Endothelial cell of umbilical vein (primary cell): ENCODE results near the gene ST3GAL5. TPM values are rescaled to one million over a fixed set of nuclear protein-coding genes. Genes with fewer than 3 reads are reported as not detected.
"Not testable (repeated sequence)": the region's sequence is repeated elsewhere in the genome, so short reads cannot be mapped to it uniquely, and the experiment has no call there.

Source experiments
- BruUV-seq: library from RNA; stranded (reverse); fragments of 400-500 nt; replicated peaks from 2 replicates; lab custom pipeline; 2021; lab: Mats Ljungman, UMichigan
- CTCF ChIA-PET: fragments of 300-600, 350-600 bp; sonication (Branson Sonifier 250); formaldehyde crosslinking; loops from one replicate; lab custom pipeline; 2021; ENCODE audit warnings: antibody characterized with exemption, inconsistent platforms; lab: Charles Lee
- POLR2A ChIA-PET: fragments of 300-600, 350-600 bp; sonication (Branson Sonifier 250); formaldehyde crosslinking; loops from one replicate; lab custom pipeline; 2021; ENCODE audit warnings: antibody characterized with exemption, inconsistent platforms; lab: Charles Lee
- DNase-seq: peaks from one replicate; pipeline ENCODE4 v3.0.0-alpha.2; 2011; ENCODE audit warnings: low read depth, low spot score
- FAIRE-seq: peaks from 2 replicates; lab custom pipeline; 2011; peaks lifted over from hg19 to GRCh38; lab: Jason Lieb, UNC
- H2AFZ ChIP-seq: 2 replicates; pipeline ENCODE4 v1.6.0; 2012; ENCODE audit warnings: low read depth, low read length, control low read depth, inconsistent platforms
- H3K27ac ChIP-seq: 2 replicates; pipeline ENCODE4 v1.5.1; 2011; ENCODE audit warnings: low read depth, mild to moderate bottlenecking, control low read depth, low read length, moderate library complexity; ENCODE audit not compliant: insufficient read depth
- H3K27me3 ChIP-seq, 2 experiments: 2 replicates each; pipeline versions ENCODE4 v1.6.0 to v1.6.1; 2011; ENCODE audit warnings: low read length in 2 of 2, mixed read lengths in 1 of 2; ENCODE audit not compliant: control insufficient read depth in 2 of 2, insufficient read depth in 2 of 2
- H3K36me3 ChIP-seq, 2 experiments: 2 replicates in 1 of 2; 3 replicates in 1 of 2; pipeline ENCODE4 v1.5.1; 2011; ENCODE audit warnings: low read length in 2 of 2, mild to moderate bottlenecking in 1 of 2, moderate library complexity in 1 of 2; ENCODE audit not compliant: control insufficient read depth in 2 of 2, insufficient read depth in 2 of 2; ENCODE audit errors: extremely low read depth in 1 of 2
- H3K4me1 ChIP-seq: 3 replicates; pipeline ENCODE4 v1.5.1; 2011; ENCODE audit warnings: mild to moderate bottlenecking, low read length; ENCODE audit not compliant: control insufficient read depth, insufficient read depth; ENCODE audit errors: extremely low read depth
- H3K4me2 ChIP-seq: 2 replicates; pipeline ENCODE4 v1.6.1; 2011; ENCODE audit warnings: low read length, control low read depth, mixed read lengths; ENCODE audit not compliant: insufficient read depth
- H3K4me3 ChIP-seq, 3 experiments: fragments of 200-600 bp in 1 of 3; sonication (generic), shearing (Covaris generic) in 1 of 3; replicated peaks in 1 of 3; 2 replicates each; pipeline ENCODE4 v1.5.1; 2011 to 2016; ENCODE audit warnings: control low read depth in 3 of 3, low read length in 3 of 3, mild to moderate bottlenecking in 2 of 3, inconsistent platforms in 1 of 3, low read depth in 1 of 3, moderate library complexity in 1 of 3; ENCODE audit not compliant: insufficient read depth in 1 of 3
- H3K79me2 ChIP-seq: 2 replicates; pipeline ENCODE4 v1.6.0; 2012; ENCODE audit warnings: low read length, inconsistent platforms; ENCODE audit not compliant: control insufficient read depth, insufficient read depth
- H3K9ac ChIP-seq: replicated peaks from 2 replicates; pipeline ENCODE3; 2011; ENCODE audit warnings: low read length, control low read depth; ENCODE audit not compliant: insufficient read depth; ENCODE audit errors: extremely low read depth
- H3K9me1 ChIP-seq: replicated peaks from 3 replicates; pipeline ENCODE4 v1.6.0; 2011; ENCODE audit warnings: mild to moderate bottlenecking, low read length; ENCODE audit not compliant: control insufficient read depth, insufficient read depth; ENCODE audit errors: extremely low read depth
- H3K9me3 ChIP-seq: replicated peaks from 2 replicates; pipeline ENCODE4 v1.5.1; 2012; ENCODE audit warnings: low read length, inconsistent platforms; ENCODE audit not compliant: control insufficient read depth, insufficient read depth
- H4K20me1 ChIP-seq: replicated peaks from 2 replicates; pipeline ENCODE3; 2011; ENCODE audit warnings: mild to moderate bottlenecking, low read length; ENCODE audit not compliant: control insufficient read depth, insufficient read depth; ENCODE audit errors: extremely low read depth
- EZH2 ChIP-seq: IDR thresholded peaks from 2 replicates; pipeline ENCODE4 v1.6.1; 2012; ENCODE audit warnings: borderline replicate concordance, low read depth, mild to moderate bottlenecking, moderate library complexity, low read length, inconsistent platforms; ENCODE audit not compliant: severe bottlenecking
- FOS ChIP-seq: IDR thresholded peaks from 2 replicates; pipeline ENCODE4 v1.6.1; 2011; ENCODE audit warnings: mild to moderate bottlenecking, low read length, moderate library complexity, borderline replicate concordance; ENCODE audit not compliant: insufficient read depth
- GATA2 ChIP-seq: IDR thresholded peaks from 2 replicates; pipeline ENCODE4 v1.7.0; 2011; ENCODE audit warnings: low read depth, mild to moderate bottlenecking, moderate library complexity, mixed read lengths, low read length; ENCODE audit not compliant: insufficient read length, insufficient read depth
- JUN ChIP-seq: IDR thresholded peaks from 2 replicates; pipeline ENCODE4 v1.6.1; 2011; ENCODE audit warnings: borderline replicate concordance, low read depth; ENCODE audit not compliant: insufficient read length, insufficient read depth
- MYC ChIP-seq: IDR thresholded peaks from one replicate; pipeline ENCODE4 v1.6.1; 2011; ENCODE audit warnings: mild to moderate bottlenecking, low read depth, low read length
- POLR2A ChIP-seq: IDR thresholded peaks from 2 replicates; pipeline ENCODE4 v1.6.1; 2012; ENCODE audit warnings: low read depth, mild to moderate bottlenecking, control low read depth, low read length
- POLR2AphosphoS5 ChIP-seq: IDR thresholded peaks from 2 replicates; pipeline ENCODE4 v1.6.1; 2012; ENCODE audit warnings: low read depth, mild to moderate bottlenecking, control low read depth, low read length, moderate library complexity; ENCODE audit not compliant: insufficient read depth
- dilution Hi-C: fragments of 300-500 bp; cut with MboI; formaldehyde crosslinking; loops from one replicate; pipeline ENCODE4 v1.15.0; 2019; ENCODE audit warnings: low sequenced_read_pairs; ENCODE audit not compliant: extremely low pct_ligation_motif_present
- intact Hi-C: fragments of 100-400 bp; cut with micrococcal nuclease; formaldehyde crosslinking; loops from one replicate; pipeline ENCODE4 v1.10.0; 2022
- polyA plus RNA-seq, 4 experiments: library from polyadenylated mRNA; depleted of rRNA in 3 of 4; stranded (reverse) in 3 of 4; unstranded in 1 of 4; fragments of >200 nt; gene quantifications; 2 replicates each; pipeline versions ENCODE4 v1.2.1 to v1.2.3, GENCODE V29; 2011 to 2012; ENCODE audit warnings: missing spikeins in 1 of 4
- total RNA-seq: library from RNA; stranded (reverse); gene quantifications from 2 replicates; pipeline ENCODE4 v1.2.3, GENCODE V29; 2021
- TF ChIP-seq, protein P1 (sequence below): IDR thresholded peaks from 2 replicates; pipeline ENCODE4 v1.6.1; 2011; ENCODE audit not compliant: insufficient read depth, insufficient read length
- TF ChIP-seq, protein P2 (sequence below), 2 donors: IDR thresholded peaks; 1 replicate in 1 of 2; 2 replicates in 1 of 2; pipeline ENCODE4 v1.5.1; 2011; ENCODE audit warnings: low read length in 2 of 2, mild to moderate bottlenecking in 2 of 2, moderate library complexity in 2 of 2, control low read depth in 1 of 2, inconsistent platforms in 1 of 2, low read depth in 1 of 2; ENCODE audit not compliant: insufficient read depth in 1 of 2; ENCODE audit errors: extremely low read depth in 1 of 2

The ST3GAL5 gene
- total and polyA plus RNA-seq, 2 donors (not counting 3 experiments of a cell fraction or from before 2014, with no cell fraction given): 9.5 to 16.0 TPM

DNA sequence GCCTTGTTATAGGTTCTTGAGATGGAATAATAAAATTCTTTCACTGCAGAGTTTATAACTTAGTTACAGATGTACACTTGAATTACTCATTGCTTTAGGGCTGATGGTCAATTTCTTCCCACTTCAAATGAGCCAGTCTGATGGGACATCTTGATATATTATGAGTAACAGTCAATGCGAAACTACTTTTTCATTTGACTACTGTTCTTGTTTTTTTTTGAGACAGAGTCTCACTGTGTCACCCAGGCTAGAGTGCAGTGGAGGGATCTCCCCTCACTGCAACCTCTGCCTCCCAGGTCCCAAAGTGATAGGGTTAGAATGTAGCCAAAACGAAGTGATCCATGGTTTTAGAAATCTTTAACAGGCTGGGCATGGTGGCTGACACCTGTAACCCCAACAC is 57.1 kb downstream of the ST3GAL5 start:
- H3K4me2 ChIP-seq: no peak overlapping the region
- no peak overlapping the region for H3K9ac ChIP-seq
- no peaks in the 10 kb centered on the region for H3K27me3 ChIP-seq
- dilution Hi-C loops: no loop called here
- no TSS peak for BruUV-seq
- no peak overlapping the region for H3K4me3 ChIP-seq
- ChIA-PET CTCF (interaction anchor here (0.6 to 12.5 kb wide), 6 partner anchors 13 to 249 kb away, joined by 3 to 541 read pairs (median 3); partner anchors contain the start of gene ST3GAL5), POLR2A (no interaction called here)
- no peaks in the 10 kb centered on the region for H3K79me2 ChIP-seq
- TF ChIP-seq, protein P1, sequence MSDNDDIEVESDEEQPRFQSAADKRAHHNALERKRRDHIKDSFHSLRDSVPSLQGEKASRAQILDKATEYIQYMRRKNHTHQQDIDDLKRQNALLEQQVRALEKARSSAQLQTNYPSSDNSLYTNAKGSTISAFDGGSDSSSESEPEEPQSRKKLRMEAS: no peak
- TF ChIP-seq MYC: no peak
- intact Hi-C loops: no loop called here
- no peaks in the 10 kb centered on the region for H3K36me3 ChIP-seq
- H3K9me3 ChIP-seq: no peaks in the 10 kb centered on the region
- no peaks in the 10 kb centered on the region for H3K9me1 ChIP-seq
- H3K4me1 ChIP-seq: no peaks in the 10 kb centered on the region
- no peak overlapping the region for H3K27ac ChIP-seq
- H2AFZ ChIP-seq: no peak overlapping the region
- H4K20me1 ChIP-seq: no peaks in the 10 kb centered on the region
- FAIRE-seq (peak; percentile 31), DNase-seq (no peak)

DNA sequence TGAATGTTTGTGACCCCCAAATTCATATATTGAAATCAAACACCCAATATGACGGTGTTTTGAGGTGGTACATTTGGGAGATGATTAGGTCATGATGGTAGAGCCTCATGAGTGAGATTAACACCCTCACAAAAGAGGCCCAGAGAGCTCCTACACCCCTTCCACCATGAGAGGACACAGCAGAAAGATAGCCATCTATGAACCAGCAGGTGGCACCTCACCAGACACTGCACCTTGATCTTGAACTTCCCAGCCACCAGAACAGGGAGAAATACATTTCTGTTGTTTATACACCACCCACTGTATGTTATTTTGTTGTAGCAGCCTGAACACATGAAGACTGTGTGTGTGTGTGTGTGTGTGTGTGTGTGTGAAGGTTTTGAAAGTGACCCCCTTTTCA is 58.1 kb downstream of the ST3GAL5 start:
- no peaks in the 10 kb centered on the region for H3K4me1 ChIP-seq
- CTCF ChIA-PET: interaction anchor here (0.9 to 12.5 kb wide), 7 partner anchors 14 to 250 kb away, joined by 3 to 541 read pairs (median 3); partner anchors contain the start of gene ST3GAL5
- no TSS peak for BruUV-seq

DNA sequence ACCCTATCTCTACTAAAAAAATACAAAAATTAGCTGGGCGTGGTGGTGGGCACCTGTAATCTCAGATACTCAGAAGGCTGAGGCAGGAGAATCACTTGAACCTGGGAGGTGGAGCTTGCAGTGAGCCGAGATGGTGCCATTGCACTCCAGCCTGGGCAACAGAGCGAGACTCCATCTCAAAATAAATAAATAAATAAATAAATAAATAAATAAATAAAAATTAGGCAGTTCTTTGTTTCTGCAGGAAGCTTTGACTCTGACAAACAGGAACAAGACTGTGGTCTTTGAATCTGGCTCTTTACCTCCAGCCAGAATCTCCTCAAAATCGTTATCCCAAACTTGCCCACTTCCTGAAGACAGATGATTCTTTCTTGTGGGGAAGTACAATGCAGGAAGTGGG is 59.4 kb downstream of the ST3GAL5 start:
- FAIRE-seq, BruUV-seq, H3K36me3 ChIP-seq, H3K4me1 ChIP-seq, POLR2A ChIA-PET, H3K27me3 ChIP-seq, H3K9me1 ChIP-seq, H3K9ac ChIP-seq, intact Hi-C loops, H3K4me3 ChIP-seq, dilution Hi-C loops, H3K9me3 ChIP-seq, H2AFZ ChIP-seq, H3K4me2 ChIP-seq, H3K79me2 ChIP-seq, H3K27ac ChIP-seq, H4K20me1 ChIP-seq, DNase-seq: not testable (repeated sequence)
- CTCF ChIA-PET: interaction anchor here (2.0 to 12.5 kb wide), 5 partner anchors 59 to 251 kb away, joined by 7 to 541 read pairs (median 36); partner anchors contain the start of gene ST3GAL5

More for the DNA sequence above, 58.1 kb downstream of the ST3GAL5 start:
- TF ChIP-seq FOS (no peak), MYC (no peak), GATA2 (no peak), POLR2AphosphoS5 (no peak), EZH2 (no peak), POLR2A (no peak), JUN (no peak)
- TF ChIP-seq, protein P1: no peak
- TF ChIP-seq, protein P2, sequence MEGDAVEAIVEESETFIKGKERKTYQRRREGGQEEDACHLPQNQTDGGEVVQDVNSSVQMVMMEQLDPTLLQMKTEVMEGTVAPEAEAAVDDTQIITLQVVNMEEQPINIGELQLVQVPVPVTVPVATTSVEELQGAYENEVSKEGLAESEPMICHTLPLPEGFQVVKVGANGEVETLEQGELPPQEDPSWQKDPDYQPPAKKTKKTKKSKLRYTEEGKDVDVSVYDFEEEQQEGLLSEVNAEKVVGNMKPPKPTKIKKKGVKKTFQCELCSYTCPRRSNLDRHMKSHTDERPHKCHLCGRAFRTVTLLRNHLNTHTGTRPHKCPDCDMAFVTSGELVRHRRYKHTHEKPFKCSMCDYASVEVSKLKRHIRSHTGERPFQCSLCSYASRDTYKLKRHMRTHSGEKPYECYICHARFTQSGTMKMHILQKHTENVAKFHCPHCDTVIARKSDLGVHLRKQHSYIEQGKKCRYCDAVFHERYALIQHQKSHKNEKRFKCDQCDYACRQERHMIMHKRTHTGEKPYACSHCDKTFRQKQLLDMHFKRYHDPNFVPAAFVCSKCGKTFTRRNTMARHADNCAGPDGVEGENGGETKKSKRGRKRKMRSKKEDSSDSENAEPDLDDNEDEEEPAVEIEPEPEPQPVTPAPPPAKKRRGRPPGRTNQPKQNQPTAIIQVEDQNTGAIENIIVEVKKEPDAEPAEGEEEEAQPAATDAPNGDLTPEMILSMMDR (IDR thresholded peaks at IDR 0.05; ENCODE audit: extremely low read depth in 1 of 2, insufficient read depth in 1 of 2, low read depth in 1 of 2, low read length in 2 of 2): no peak
- Histone ChIP-seq H3K4me2 (no peak overlapping the region), H4K20me1 (no peaks in the 10 kb centered on the region), H2AFZ (no peak overlapping the region), H3K9me3 (no peaks in the 10 kb centered on the region), H3K9ac (no peak overlapping the region), H3K36me3 (no peaks in the 10 kb centered on the region), H3K9me1 (no peaks in the 10 kb centered on the region), H3K4me3 (no peak overlapping the region), H3K27ac (no peak overlapping the region), H3K27me3 (peaks cover 0 to 1% of the 10 kb centered on the region in 2 experiments), H3K79me2 (no peaks in the 10 kb centered on the region)
- intact Hi-C loops: no loop called here
- FAIRE-seq: peak; percentile 55
- dilution Hi-C loops: no loop called here
- no peak for DNase-seq
- POLR2A ChIA-PET: no interaction called here
